NCI-H1048 (cell line): ENCODE data around the gene INS.

Experiments used
- DNase-seq: peaks from one replicate; lab custom pipeline; 2025; lab: John Stamatoyannopoulos, UW

The INS gene

GRCh38 chr11:2164861-2165555, 4.0 kb upstream of the INS start:
- DNase-seq = no peak

GRCh38 chr11:2164081-2164480, 3.1 kb upstream of the INS start:
- DNase-seq = no peak

DNA sequence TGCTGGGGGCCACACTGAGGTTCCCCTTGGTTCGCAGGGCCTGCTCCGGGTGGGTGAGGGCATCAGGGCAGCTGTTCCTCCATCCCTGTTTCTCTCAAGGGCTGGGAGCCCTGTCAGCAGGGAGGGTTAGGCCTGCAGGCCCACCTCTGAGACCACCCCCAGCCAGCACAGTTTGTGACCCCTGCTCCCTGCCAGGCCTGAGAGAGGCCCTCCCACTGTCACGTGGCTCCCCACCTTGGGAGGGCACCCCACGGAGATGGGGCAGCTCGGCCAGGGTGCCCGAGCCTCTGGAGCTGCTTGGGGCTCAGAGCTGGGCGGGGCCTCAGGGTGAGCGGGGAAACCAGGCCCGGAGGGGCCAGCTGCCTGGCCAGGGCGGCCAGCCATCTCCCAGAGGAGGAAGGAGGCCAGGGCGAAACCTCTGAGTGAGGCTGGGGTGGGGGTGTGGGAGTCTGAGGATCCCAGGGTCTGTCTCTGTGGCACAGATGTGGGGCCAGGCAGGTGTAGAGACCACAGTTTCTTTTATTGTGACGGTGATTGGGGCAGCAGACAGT, 2.5 kb upstream of the INS start:
- no peak for DNase-seq

DNA sequence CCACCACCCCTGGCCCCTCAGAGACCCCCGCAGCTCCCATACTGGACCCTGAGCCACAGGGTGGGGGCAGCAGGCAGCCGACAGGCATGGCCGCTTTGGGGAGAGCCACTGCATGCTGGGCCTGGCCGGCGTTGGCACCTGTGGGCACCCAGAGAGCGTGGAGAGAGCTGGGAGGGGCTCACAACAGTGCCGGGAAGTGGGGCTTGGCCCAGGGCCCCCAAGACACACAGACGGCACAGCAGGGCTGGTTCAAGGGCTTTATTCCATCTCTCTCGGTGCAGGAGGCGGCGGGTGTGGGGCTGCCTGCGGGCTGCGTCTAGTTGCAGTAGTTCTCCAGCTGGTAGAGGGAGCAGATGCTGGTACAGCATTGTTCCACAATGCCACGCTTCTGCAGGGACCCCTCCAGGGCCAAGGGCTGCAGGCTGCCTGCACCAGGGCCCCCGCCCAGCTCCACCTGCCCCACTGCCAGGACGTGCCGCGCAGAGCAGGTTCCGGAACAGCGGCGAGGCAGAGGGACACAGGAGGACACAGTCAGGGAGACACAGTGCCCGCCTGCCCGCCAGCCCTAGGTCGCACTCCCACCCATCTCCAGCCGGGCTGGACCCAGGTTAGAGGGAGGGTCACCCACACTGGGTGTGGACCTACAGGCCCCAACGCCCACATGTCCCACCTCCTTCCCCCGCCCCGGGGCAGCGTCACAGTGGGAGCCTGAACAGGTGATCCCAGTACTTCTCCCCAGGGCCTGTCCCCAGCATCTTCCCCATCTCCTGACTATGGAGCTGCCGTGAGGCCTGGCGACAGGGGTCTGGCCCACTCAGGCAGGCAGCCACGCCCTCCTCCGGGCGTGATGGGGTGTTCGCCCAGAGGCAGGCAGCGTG, 1.2 kb downstream of the INS start:
- no peak for DNase-seq

- no peak for DNase-seq
Measured at GRCh38 chr11:2158966-2159365, 2.0 kb downstream of the INS start.

GRCh38 chr11:2158296-2158737, 2.7 kb downstream of the INS start:
- no peak for DNase-seq

DNA sequence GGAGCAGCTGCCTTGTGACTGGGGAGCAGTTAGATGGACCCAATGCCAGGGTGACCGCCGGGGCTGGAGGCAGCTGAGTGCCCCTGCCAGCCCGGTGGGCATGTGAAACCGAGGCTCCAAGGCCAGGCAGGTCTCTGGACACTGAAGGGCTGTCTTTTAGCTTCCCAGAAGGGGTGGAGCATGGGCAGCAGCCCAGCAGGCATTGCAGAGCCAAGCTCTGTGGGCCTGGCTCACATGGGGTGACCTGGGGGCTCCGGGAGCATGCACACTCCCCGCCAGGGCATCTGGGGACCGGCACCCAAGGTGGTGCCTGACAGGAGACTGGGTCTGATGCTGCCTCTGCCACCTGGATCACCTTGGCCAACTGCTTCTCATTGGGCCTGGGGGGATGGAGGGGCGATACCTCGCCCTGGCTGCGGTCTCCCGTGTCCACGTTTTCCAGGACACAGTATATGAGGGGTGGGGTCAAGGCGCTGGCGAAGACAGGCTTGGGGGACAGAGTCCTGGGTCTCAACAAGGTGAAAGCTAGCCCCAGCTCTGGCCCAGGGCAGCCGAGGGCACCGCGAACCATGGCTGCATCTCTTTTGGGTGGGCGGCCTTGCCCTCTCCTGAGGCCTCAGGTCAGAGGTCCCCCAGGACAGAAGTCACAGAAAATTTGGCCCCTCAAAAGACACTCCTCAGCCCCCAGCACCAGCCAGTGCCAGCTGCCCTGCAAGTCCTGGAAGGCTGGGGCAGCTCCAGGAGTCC, 3.5 kb downstream of the INS start:
- DNase-seq = no peak

DNA sequence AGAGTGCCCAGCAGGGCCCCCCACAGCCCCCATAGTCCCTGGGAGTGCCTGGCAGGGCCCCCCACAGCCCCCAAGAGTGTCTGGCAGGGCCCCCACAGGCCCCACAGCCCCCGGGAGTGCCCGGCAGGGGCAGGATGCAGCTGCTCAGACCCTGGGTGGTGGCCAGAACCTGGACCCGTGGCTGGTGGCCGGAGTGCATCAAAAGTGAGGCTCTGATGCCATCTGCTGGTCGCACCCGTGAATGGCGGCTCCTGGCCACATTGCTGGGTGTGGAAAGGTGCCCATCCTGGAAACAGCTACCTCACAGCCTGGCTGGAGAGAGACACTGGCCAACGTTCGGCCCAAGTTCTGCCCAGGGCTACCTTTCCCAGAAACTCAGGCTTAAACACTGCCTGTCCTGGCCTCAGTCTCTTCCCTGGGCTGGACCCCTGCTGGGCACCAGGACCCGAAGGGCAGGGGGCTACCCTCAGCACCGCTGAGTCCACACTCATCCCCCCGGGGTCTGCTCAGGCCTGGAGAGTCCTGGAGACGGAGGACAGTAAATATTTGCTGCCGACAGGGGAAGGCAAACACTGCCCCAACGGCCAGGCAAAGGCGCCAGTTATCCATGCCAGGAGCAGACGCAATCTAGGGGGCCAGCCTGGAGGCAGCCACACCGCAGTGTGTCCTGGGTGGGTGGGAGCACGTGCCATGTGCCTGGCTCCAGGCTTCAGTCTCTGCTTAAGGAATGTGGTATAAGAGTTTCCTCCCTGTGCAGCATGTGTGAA, 4.4 kb downstream of the INS start:
- DNase-seq = no peak

DNA sequence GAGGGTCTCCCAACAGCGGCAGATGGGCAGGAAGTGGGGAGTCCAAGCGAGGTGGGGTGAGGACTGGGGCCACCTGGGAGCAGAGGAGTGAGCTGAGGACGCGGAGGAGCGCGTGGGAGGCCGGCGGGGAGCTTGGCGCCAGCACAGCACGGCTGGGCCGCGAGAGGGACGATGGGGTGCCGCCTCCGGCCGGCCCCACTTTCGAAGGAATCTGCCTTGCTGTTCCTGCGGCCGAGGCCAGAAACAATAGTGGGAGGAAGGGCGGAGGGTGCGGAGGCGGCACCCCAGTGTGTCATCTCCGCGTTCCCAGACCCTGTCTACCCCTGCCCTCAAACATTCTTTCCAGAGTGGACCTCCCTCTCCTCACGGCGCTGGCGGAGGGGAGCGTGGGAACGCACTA, 5.5 kb downstream of the INS start:
- DNase-seq = no peak

DNA sequence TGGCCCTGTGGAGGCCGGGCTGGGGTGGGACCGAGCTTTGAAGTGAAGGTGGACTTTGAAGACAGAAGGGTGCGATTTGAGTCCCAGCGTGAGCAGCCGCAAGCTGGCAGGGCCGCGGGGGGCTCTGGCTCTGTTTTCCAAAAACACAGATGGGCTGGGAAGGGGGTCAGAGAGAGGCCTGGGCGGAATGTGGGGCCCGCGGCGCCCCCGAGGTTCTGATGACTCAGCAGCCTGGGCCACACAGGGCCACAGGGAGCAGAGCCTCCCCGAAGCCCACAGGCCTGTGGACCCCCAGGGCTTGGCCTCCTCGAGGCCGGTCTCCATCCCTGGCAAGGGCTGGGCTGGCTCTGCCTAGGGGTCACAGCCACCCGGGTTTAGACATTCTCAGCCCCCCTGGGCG, 6.1 kb downstream of the INS start:
- DNase-seq = no peak

DNA sequence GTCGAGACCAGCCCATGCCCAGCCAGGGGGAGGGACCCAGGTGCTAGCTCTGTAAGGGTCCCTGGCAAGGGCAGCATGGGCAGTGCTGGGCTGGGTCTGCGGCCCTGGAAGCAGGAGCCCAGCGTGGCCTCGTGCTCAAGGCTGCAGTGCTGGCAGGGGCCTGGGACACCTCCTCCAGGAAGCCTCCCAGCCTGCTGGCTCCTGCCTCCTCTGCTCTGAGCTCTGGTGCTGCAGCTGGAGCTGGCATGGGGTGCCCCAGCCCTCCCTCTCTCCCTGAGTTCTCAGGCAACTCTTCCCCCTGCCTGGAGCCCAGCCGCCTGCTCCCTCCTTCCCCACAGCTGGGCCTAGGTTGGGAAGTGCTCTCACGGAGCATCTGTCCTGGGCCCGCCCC, 6.8 kb downstream of the INS start:
- DNase-seq = no peak

- DNase-seq = no peak
Measured at GRCh38 chr11:2153581-2154194, 7.3 kb downstream of the INS start.

GRCh38 chr11:2151500-2152257, 9.3 kb downstream of the INS start:
- peak; percentile 44 for DNase-seq

DNA sequence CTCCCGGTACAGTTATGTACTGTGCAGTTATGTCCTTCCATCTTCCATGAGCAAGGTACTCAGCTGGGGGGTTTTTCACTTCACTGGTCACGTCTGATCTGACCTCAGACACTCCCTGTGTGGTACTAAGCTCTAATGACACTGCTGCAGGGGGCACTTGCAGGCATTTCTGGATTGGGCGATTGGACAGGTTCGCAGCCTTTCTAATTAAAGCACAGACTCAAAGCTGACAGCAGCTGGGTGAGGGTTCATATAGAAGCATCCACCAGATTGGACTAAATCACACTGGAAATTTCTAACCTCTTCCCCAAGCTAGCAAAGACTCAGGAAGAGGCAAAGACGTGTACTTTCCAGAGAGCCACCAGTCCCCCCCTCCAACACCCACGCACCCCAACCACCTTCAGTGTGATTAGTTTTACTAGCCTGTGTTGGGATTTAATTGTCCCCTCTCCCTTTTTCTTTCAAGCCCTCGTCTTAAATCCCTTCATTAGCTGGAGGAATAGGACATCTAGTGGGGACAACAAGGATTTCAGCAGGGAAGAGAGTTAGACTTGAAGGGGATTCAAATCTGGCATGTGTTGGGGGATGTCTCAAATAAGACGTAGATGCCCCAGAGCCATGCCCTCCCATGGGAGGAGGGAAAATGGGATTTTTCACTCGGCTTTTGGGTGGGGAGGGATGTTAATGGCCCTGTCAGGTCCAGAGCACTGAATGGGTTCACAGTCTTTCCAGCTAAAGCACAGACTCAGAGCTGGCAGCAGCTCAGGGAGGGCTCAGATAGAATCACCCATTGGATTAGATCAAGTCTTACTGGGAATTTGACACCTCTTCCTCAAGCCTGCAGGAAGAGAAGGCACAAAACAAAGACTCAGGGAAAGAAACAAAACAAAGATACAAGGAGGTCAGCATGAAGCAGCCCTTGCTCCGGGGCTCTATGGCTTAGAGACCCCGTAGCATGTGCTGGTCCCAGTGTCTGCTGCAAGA, 10.9 kb downstream of the INS start:
- no peak for DNase-seq

DNA sequence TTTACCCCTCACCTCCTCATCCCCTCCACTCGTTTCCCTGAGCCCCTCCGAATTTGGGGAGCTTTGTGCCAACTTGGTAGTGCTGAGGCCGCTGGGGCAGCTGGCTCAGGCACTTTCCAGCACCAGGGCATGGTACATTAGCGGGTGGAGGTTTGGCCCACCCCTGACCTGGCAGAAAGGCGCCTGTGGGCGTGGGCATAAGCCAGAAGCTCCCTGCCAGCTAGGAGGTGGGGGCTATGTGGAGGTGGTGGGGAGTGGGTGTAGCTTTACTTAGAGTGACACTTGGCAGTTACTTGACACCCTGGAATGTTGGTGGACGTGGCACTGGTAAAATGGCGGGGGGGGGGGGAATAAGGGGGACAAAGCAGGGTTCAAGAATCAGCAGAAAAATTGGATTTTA, 11.5 kb downstream of the INS start:
- no peak for DNase-seq

DNA sequence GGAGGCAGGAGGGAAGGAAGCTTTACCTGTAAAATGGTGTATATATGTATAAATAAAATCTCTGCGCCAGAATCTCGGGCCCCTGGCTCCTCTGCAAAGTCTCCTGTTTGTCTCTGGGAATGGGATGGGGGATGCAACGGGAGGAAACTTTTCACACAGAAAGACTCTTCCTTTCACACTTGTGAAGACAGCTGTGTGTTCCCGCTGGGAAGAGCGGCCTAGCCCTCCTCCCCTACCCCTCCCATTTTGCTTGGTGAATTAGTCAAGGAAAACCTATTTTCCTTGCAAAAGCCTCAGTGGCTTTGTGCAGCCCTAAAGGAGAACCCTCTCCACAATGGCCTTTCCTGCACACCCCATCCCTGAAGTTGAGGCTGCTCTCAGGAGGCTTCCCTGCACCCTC, 12.4 kb downstream of the INS start:
- no peak for DNase-seq

GRCh38 chr11:2147391-2147790, 13.6 kb downstream of the INS start:
- no peak for DNase-seq

DNA sequence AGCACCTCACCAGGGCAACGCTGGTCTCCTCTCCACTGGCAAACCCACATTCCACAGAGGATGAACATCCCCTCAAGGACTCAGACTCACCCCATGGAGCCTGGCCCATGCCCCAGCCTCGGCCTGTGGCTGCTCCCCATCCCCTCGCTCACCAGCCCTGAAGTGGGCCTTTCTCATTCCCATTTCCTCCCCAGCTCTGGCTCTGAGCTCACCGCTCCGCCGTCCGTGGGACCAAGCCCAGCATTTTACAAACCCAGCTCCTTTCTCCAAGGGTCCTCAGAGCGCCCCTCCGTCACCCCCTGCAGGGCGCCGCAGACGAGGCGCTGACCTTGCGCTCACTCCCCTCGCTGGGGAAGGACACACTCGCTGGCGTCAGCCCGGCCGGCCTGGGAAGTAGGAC, 15.0 kb downstream of the INS start:
- DNase-seq = no peak

- DNase-seq = no peak
Measured at GRCh38 chr11:2144544-2145248, 16.3 kb downstream of the INS start.
